CD4-positive, alpha-beta T cell treated with Interleukin-2 at 100 ng/mL for 4 hours (primary cell): ENCODE measurements around the gene BTBD6.

Source experiments
- DNase-seq: peaks from one replicate; pipeline ENCODE4 v3.0.0-alpha.2; 2020; ENCODE audit warnings: low spot score

The BTBD6 gene

DNA sequence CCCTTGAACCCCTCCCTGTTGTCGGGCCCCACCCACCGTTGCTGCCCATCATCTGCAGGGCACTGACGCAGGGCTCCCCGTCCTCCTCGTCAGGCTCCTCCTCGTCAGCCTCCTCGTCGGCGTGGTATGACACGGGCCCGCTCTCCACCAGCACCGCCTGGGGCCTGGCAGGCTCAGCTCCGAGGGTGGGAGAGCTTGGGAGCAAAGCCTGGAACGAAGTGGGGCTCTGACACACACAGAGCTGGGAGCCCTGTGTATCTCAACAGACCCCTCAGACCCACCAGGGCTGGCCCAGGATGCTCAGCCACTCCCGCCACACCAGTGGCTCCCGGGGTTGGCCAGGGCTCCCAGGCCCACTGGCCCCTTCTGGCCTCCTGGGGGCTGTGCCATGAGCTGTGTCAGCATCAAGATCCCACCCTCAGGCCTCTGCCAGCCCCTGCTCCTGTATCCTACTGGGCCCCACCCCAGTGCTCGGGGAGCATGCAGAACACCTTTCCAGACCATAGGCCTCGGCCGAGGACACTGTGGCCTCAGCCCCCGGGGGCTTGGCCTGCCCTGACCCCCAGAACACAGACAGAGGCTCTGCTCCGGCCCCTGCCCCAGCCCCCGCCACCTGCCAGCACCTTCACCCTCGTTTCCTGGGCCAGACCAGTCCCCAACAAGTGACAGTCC is 37.1 kb upstream of the BTBD6 start:
- DNase-seq: no peak

DNA sequence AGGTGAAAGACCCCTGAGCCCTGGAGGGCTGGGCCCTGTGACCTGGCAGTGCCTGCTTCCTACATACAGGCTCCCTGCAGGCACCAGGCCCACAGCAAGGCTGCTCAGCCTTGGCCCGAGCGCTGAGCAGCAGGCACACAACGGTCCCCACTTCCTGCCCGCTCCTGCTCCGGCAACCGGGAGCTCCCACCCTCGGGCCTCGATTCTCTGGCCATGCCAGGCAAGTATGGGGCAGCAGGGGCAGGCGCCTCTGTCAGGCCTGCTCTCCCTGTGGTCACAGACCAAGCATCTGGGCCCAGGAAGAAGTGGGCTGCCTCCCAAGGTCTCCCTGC is 36.6 kb upstream of the BTBD6 start:
- DNase-seq: no peak

DNA sequence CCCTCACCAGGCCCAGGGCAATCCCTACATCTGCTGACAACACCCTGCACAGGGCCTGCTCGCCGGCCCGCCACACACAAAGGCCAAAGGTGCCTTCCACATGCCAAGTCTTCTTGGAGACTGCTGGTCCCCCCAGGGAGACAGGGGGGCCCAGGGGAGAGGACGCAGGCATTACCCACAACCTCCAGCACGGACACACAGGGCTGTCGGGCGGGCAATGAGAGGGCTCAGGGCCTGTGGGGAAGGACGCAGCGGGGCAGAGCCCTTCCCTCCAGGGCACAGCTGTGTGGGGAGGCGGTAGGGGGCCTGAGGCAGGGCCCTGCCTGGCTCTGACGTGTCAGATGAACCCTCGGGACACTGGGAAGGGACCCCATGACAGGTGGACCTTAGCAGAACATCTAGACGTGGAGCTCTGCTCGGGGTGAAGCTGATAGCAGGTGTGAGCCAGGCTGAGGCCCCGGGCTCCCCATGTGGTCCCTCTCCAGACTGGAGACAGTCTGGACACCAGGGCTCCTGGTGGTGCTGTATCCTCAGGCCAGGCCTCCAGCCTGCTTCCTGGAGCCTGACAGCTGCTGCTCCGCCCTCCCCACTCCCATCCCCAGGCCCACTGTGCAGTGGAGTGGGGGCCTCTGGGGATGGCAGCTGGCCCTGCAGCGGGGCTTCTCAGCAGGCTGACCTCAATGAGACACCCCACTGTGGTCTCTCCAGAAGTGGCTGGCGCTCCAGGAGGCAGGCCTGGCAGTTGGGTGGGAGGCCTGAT is 35.6 kb upstream of the BTBD6 start:
- DNase-seq: no peak

DNA sequence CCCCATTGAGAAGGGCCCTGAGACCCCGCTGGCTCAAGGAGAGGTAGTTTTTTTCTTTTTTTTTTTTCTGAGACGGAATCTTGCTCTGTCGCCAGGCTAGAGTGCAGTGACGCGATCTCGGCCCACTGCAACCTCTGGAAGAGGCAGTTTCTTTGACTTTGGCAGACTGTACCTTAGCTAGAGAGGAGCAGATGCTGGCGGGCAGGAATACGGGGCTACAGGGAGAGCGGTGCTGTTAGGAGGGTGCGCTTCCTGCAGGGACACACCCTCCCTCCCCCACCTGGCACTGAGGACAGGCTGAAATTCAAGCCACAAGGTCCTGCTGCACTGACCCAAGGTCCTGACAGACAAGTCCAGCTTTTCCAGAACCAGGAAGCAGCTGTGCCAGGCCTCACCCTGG is 35.0 kb upstream of the BTBD6 start:
- no peak for DNase-seq

DNA sequence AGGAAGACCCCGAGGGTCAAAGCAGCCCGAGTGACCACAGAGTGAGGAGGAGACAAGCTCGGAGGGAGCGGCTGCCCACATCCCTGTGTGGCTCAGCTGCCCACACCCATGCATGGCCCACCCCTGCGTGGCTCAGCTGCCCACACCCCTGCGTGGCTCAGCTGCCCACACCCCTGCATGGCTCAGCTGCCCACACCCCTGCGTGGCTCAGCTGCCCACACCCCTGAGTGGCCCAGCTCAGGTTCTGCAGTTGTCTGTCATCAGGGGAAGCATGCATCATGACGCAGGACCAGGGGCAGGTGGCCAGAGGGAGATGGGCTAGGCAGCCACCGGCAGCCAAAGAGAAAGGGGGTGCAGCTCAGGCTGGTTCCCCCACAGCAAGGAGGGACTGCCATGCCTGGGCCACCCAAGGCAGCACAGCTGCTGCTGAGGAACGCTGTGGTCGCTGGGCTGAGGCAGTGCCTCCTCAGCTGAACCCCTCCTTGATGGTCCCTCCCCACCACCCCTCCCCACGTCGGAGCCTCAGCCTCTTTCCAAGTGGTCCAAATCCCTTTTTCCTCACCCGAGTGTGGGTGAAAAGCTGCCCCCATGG is 33.9 kb upstream of the BTBD6 start:
- DNase-seq: no peak

DNA sequence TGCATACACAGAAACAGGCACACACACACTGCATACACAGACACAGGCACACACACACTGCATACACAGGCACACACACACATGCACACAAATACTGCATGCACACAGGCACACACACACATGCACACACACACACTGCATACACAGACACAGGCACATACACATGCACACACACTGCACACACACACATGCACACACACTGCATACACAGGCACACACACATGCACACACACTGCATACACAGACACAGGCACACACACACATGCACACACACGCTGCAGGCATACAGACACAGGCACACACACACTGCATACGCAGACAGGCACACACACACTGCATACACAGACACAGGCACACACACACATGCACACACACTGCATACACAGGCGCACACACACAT is 32.7 kb upstream of the BTBD6 start:
- no peak for DNase-seq

DNA sequence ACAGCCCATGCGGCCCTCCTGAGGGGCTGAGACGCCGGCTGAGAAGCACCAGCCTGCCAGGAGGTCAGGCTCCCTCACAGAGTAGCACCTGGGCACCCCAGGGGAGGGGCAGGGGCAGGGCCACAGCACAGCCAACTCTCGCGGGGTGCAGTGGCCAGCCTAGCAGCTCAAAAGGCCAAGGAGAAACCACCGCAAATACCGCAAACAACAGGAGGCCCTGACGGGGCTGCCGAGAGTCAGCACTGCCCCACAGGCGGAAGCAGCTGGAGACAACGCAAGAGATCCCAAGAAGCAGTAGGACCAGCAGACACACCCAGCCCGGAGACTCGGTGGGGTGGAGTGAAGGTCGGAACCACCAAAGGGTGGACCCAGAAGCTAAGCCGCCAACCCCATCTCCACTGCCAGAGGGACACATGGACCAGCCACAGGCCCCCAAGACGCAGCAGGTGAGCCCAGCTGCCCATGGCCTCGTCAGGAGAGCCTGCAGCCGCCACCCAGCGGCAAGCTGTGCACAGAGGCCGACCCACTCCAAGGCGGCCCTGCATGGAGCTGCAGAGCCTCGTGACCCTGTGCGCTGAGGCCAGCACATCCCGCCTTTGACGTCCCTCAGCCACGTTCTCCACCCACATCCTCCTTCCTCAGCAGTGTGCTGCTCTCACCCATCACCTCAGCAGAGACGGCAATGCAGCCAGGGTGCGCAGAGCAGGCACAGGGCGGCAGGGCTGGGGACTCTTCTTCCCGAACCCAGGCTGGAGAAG is 31.7 kb upstream of the BTBD6 start:
- no peak for DNase-seq

DNA sequence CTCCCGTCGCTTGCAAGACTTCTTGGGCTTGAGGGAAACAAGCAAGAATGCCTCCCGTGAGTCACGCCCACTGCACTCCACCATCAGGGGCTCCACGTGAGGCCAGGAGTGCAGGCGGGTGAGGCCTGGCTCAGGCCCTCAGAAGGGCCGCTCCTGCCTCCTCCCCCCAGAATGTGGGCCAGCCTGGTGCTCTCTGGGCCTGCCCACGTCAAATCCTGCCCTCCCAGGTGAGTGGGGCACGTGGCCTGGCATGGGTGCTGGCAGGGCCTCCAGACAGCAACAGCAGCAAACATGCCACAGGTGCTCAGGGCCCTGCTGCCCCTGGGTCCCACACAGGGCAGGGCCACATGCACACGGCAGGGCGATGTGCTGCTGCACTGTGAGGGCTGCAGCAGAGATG is 30.6 kb upstream of the BTBD6 start:
- no peak for DNase-seq

DNA sequence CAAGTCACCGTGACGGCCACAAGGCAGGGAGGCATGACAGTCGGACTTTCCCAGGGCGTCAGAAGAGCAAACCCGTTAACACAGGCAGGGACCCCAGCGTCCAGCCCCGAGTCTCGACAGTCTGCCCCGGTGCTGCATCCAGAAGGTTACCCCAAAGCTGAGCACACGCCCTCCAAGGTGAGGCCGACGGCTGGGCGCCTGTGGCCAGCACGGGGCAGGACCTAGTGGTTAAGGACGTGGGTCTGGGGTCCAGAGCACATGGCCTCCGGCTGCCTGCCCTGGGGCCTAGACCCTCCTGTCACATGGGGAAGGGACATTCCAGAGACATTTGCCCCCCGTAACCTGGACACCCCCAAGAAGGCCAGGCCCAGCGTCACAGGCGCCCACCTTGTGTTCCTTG is 29.7 kb upstream of the BTBD6 start:
- no peak for DNase-seq

DNA sequence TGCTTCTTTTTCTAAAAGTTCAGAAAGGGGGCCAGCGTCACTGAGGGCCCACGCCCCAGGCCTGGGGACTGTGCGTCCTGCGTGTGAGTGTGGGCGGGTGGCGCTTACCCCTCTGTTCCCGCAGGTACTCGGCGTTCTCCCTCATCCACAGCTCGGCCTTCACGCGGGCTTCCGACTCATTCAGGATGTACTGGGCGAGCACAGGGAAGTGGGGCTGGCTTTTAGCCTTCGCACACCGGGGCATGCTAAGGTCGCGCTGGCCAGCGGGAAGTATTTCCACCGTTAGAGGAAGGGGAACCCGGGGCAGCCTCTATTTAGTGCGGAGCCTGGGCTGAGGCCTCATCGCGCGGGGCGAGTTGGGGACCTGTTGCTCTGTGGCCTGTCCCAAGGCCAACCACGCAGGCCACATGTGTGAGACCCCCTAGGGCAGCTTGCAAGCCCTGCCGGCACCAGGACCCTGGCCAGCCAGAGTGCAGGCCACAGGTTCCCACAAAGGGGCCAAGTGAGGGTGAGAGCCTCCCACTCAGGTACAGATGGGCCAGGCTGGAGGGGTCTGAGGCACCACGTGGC is 29.2 kb upstream of the BTBD6 start:
- DNase-seq: no peak

DNA sequence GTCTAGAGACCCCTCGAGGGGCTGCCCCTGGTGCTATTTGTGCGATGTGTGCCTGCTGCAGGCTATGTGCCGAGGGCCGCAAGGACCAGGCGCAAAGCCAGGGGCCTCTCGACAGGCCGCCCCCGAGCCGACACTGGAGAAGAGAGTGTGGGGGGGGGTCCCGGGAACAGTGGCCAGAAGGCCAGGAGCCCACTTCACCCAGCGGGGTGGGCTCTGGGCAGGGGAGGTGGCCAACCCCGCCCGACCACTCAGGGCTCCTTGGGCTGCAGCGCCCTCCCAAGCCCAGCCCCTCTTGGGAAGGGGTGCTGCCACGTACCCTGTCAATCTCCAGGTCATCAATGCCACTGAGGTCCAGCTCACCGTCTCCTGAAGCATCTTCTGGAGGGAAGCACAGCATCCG is 28.6 kb upstream of the BTBD6 start:
- DNase-seq: no peak

DNA sequence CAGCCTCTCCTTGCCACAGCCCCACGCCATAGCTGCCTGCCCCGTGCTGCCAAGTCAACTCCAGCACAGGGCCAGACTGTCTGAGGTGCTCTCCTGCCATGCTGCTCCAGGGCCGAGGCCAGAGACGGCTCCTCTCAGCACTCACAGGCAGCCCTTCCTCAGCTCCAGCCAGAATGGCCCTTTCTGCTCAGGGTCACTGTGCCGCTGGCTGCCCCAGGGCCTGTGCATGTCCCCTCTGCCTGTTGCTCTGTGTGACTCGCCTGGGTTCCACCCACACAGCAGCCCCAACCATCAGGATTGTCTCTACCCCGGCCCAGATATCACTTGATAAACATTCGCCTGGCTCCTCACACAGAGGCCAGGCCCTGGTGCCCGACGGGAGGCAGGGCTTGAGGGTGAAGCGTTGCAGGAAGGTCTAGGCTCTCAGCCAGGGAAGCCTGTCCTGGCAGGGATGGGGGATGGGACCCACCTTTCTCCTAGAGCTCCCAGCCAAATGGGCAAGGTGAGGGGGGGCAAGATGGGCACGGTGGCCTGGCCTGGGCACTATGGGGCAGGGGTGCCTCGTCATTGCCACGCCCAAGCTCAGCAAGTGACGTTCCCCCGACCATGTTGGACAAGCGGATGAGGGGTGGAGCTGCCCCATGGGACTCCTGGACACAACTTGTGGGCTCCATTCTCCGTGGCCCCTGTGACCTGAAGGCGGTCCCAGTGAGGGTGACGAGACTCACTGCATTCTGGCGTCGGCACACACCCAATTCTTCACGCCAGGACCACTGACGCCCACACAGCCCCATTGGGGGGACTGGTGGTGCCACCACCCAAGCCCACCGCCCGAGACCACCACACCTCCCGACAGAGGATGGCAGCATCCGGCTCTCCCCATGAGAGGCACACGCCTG is 27.4 kb upstream of the BTBD6 start:
- DNase-seq: no peak

DNA sequence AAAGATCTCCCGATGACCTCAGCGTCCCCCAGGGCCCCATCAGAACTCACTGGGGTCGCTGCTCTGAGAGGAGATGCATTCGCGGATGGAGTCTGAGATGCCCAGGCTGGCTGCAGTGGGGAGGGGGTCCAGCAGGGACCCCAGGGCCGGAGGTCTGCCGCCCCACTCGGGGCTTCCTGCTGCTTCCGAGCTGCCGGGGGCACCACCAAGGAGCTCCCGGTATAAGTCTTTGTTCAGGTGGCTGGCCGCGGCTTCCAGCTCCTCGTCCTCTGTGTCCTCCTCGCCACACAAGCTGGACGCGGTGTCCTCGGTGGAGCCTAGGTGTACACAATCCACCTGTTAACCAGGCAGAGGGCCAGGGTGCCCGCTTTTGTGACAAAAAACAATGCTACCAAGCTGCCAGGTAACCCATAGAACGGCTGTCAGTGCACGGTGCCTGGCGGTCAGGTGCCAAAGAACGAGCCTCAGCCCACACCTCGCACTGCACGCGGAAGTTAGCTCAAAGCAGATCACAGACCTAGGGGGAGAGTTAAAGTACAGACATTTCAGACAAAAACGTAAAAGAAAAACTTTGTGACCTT is 26.6 kb upstream of the BTBD6 start:
- no peak for DNase-seq

DNA sequence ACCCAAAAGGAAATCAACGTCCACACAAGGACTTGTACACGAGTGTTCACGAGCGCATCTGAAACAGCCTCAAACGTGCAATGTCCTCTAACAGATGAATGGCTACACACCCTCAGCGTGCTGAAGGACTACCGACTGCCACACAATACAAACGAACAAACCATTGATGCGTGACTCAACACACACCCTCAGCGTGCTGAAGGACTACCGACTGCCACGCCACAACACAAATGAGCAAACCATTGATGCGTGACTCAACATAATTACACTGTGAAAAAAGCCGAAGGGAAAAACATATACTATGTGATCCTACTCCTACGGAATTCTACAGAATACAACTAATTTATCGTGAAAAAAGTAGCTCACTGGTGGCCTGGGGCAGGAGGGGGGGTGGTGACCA is 25.1 kb upstream of the BTBD6 start:
- DNase-seq: no peak

DNA sequence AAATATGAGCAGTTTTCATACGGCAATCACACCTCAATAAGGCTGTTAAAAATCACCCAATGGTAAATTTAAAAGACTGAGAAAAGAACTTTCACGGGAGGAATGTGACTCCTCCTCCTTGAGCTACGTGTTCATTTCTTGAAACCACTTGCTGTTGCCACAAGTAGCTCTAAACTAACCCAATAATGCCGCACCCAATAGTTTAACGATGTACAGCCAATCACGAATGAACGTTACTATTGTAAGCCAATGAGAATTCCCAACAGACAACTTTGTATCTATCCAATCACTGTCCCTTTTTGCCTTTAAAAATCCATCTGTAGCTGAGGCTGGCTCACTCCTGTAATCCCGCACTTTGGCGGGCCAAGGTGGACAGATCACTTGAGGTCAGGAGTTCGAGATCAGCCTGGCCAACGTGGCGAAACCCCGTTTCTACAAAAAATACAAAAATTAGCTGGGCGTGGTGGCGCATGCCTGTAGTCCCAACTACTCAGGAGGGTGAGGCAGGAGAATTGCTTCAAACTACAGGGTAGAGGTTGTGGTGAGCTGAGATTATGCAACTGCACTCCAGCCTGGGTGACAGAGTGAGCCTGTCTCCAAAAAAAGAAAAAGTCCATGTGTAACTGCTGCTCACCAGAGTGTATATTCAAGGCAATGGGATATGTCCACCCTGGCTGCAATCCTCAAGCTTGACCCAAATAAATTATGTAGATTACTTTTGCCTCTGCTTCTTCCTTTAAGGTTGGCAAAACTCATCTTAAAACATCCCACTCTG is 24.4 kb upstream of the BTBD6 start:
- DNase-seq: no peak

DNA sequence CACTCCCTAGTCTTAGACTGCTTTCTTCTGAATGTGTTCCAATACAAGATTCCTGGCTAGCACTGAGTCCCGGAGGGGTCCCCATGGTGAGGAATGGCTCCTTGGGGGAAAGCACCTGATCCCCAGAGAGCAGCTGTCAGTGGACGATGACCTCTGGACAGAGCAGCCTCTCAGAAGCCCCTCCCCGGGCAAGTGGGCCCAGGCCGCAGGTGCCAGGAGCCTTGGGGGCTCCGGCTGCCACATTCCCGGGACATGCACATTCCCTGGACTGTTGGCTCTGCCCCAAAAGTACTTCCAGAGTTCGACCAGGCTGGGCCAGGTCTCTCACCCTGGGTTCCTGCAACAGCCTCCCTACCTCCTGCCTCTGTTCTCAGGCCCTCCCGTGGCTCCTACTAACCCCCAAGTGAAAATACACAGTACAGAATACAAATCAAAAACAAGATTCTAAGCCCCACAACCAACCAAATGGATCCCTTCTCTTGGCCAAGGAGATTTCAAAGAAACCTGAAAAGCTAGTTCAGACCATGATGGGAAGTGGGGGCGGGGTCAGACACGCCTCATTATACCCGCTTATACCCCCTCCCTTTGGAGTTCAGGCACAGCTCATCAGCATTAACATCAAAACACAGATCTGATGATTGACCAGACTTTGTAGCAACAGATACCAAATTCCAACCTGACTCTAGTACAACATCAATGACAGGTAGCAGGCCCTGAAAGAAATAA is 23.3 kb upstream of the BTBD6 start:
- no peak for DNase-seq

DNA sequence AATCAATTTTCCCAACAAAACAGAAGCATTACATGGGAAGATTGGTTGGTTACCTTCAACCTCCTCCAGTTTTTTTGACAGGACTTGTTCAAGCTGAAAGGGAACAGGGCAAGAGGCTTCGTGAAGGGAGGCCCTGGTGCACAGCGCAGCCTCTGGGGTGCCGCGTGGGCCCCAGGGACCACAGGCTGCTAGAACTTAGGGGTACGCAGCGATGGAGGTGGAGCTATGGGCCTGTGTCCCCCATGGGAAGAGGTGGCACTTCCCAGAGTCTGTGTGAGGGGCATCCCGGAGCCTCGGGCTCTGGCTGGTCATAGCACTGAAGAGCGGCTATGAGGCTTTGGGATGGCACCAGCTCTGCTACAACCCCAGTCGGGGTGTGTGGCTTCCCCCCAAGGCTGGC is 22.1 kb upstream of the BTBD6 start:
- DNase-seq: no peak

DNA sequence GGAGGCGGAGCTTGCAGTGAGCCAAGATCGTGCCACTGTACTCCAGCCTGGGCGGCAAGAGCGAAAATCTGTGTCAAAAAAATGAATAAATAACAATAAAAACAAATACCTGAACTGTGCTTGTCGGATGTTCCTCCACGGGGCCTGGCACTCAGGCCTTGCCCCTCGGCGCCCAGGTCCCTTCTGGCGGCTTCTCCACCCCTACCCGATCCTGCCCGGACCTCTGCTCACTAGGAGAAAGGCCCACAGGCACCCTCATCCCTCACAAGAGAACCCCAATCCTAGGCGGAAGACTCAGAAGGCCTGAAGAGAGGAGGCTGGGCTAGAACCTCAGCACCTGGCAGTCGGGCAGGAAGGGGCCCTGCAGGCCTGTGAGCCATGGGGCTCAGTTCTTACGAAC is 21.0 kb upstream of the BTBD6 start:
- DNase-seq: no peak

DNA sequence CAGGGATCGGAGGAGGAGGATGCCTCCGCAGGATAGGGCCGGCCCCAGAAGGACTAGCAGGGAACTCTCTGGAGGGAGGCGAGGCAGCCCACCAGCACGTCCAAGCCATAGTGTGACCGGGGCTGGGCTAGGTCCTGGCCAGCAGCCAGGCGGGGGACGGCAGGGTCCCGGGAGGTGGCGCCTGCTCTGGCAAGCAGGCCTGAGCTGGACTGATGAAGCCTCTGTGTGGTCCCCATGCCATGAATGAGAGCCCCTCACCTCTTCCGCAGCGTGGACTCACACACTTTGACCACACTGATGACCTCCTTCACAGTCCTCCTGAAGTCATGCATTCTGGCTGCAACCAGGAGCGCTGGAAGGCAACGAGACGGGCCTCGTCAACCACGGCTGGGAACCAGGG is 19.8 kb upstream of the BTBD6 start:
- no peak for DNase-seq
